ENCODE results near the gene FRMPD2.
"Not testable (repeated sequence)": the region's sequence is repeated elsewhere in the genome, so short reads cannot be mapped to it uniquely, and the experiment has no call there.

The FRMPD2 gene

GRCh38 chr10:48249004-48249762 is 25.3 kb downstream of the FRMPD2 start:
- H3K4me3 ChIP-seq (replicated peaks in 1 of 2; ENCODE audit: low read depth in 2 of 2, low read length in 2 of 2), result no peak overlapping the region
- no peak for DNase-seq (ENCODE audit: low read depth in 2 of 2)
- TF ChIP-seq CTCF (IDR thresholded peaks at IDR 0.05; ENCODE audit: low read depth, low read length), result no peak

GRCh38 chr10:48248462-48248861 is 26.0 kb downstream of the FRMPD2 start:
- no peak for TF ChIP-seq CTCF (IDR thresholded peaks at IDR 0.05; ENCODE audit: low read depth, low read length)
- no peak for DNase-seq (ENCODE audit: low read depth in 2 of 2)
- H3K4me3 ChIP-seq (replicated peaks in 1 of 2; ENCODE audit: low read depth in 2 of 2, low read length in 2 of 2), result no peak overlapping the region

DNA sequence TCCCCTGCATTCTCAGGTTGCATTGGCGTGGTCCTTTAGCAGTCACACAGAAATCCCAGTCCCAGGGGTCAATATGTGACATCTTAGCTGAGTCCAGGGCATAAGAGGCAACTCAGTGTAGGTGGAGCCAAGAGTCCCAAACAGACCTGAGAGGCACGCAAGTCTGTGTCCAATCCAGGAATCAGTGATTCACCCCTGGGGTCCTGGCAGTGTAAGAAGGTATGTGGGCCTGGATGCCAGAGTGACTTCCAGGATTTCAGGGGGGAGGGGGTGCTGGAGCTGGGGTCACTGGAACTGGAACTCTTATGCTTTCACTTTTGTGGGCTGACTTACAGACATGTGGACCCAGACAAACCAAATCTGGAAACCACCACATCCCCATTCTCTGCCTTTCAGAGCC is 26.8 kb downstream of the FRMPD2 start:
- DNase-seq (ENCODE audit: low read depth in 2 of 2), result no peak
- no peak for TF ChIP-seq CTCF (IDR thresholded peaks at IDR 0.05; ENCODE audit: low read depth, low read length)
- no peak overlapping the region for H3K4me3 ChIP-seq (replicated peaks in 1 of 2; ENCODE audit: low read depth in 2 of 2, low read length in 2 of 2)

DNA sequence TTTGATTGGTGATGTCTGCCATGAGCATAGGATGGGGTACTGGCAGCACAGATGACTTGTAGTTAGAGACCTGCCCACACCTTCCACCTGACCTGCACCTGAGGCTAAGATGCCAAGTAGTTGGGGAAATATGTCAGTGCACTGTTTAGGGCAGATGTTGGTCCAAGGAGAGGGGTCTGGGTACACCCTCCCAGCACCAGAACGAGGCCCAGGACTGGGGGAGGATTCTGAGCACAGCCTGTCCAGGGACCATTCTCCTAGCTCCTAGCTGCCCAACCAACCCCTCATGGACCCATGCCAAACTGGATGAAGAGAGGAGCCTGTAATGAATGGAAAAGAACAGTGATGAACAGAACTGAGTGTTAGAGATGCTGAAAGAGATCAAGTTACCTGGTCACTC is 28.0 kb downstream of the FRMPD2 start:
- no peak for TF ChIP-seq CTCF (IDR thresholded peaks at IDR 0.05; ENCODE audit: low read depth, low read length)
- H3K4me3 ChIP-seq (replicated peaks in 1 of 2; ENCODE audit: low read depth in 2 of 2, low read length in 2 of 2), result no peak overlapping the region
- no peak for DNase-seq (ENCODE audit: low read depth in 2 of 2)

- TF ChIP-seq CTCF (IDR thresholded peaks at IDR 0.05; ENCODE audit: low read depth, low read length), result no peak
- H3K4me3 ChIP-seq (replicated peaks in 1 of 2; ENCODE audit: low read depth in 2 of 2, low read length in 2 of 2), result no peak overlapping the region
- no peak for DNase-seq (ENCODE audit: low read depth in 2 of 2)
These were observed 28.5 kb downstream of the FRMPD2 start for GRCh38 chr10:48245977-48246376.

GRCh38 chr10:48243921-48244320 is 30.6 kb downstream of the FRMPD2 start:
- not testable (repeated sequence) for H3K4me3 ChIP-seq (replicated peaks in 1 of 2; ENCODE audit: low read depth in 2 of 2, low read length in 2 of 2)

GRCh38 chr10:48243487-48243886 is 31.0 kb downstream of the FRMPD2 start:
- no peak for TF ChIP-seq CTCF (IDR thresholded peaks at IDR 0.05; ENCODE audit: low read depth, low read length)
- no peak overlapping the region for H3K4me3 ChIP-seq (replicated peaks in 1 of 2; ENCODE audit: low read depth in 2 of 2, low read length in 2 of 2)

More at GRCh38 chr10:48243921-48244320, 30.6 kb downstream of the FRMPD2 start:
- DNase-seq (ENCODE audit: low read depth in 2 of 2), result not testable (repeated sequence)

More at GRCh38 chr10:48243487-48243886, 31.0 kb downstream of the FRMPD2 start:
- no peak for DNase-seq (ENCODE audit: low read depth in 2 of 2)
